H1 (cell line): ENCODE measurements around the gene ARHGEF12. TPM values are rescaled to one million over a fixed set of nuclear protein-coding genes. Genes with fewer than 3 reads are reported as not detected.

Experiments
- CTCF ChIA-PET: fragments of 300-600 bp; sonication (Branson Sonifier 250); formaldehyde crosslinking; loops from one replicate; lab custom pipeline; 2021; ENCODE audit not compliant: partially characterized antibody; lab: Charles Lee
- POLR2A ChIA-PET: fragments of 300-600 bp; sonication (Branson Sonifier 250); formaldehyde crosslinking; loops from one replicate; lab custom pipeline; 2021; ENCODE audit warnings: inconsistent platforms; ENCODE audit not compliant: partially characterized antibody; lab: Charles Lee
- DNase-seq, 2 experiments: peaks; one replicate each; pipeline versions ENCODE4 v3.0.0 to v3.0.0-alpha.2; 2010 to 2022; ENCODE audit warnings: low spot score in 2 of 2, low read depth in 1 of 2, mixed read lengths in 1 of 2
- FAIRE-seq: peaks from 2 replicates; lab custom pipeline; 2011; peaks lifted over from hg19 to GRCh38; lab: Jason Lieb, UNC
- H2AFZ ChIP-seq: 2 replicates; pipeline ENCODE4 v1.8.1; 2012; ENCODE audit warnings: low read length, inconsistent platforms
- H2AK5ac ChIP-seq: 2 replicates; pipeline ENCODE4 v1.6.1; 2013; ENCODE audit warnings: low read depth, low read length
- H2BK120ac ChIP-seq: replicated peaks from 2 replicates; pipeline ENCODE3; 2013; ENCODE audit warnings: low read depth, low read length, inconsistent platforms
- H2BK12ac ChIP-seq: 2 replicates; pipeline ENCODE4 v1.6.1; 2013; ENCODE audit warnings: low read depth, low read length
- H2BK15ac ChIP-seq: 2 replicates; pipeline ENCODE4 v1.6.1; 2013; ENCODE audit warnings: low read length
- H2BK20ac ChIP-seq: 2 replicates; pipeline ENCODE4 v1.6.1; 2013; ENCODE audit warnings: low read length
- H2BK5ac ChIP-seq: 2 replicates; pipeline ENCODE4 v1.6.1; 2013; ENCODE audit warnings: low read depth, low read length
- H3K14ac ChIP-seq: 2 replicates; pipeline ENCODE4 v1.6.1; 2013; ENCODE audit warnings: inconsistent platforms; ENCODE audit not compliant: insufficient read length
- H3K18ac ChIP-seq: 2 replicates; pipeline ENCODE4 v1.6.1; 2013; ENCODE audit warnings: low read length; ENCODE audit errors: extremely low read depth
- H3K23ac ChIP-seq: 2 replicates; pipeline ENCODE4 v1.6.1; 2013; ENCODE audit warnings: inconsistent platforms; ENCODE audit not compliant: insufficient read length
- H3K23me2 ChIP-seq: 2 replicates; pipeline ENCODE4 v1.6.1; 2013; ENCODE audit warnings: low read depth, low read length
- H3K27ac ChIP-seq: 2 replicates; pipeline ENCODE4 v1.6.1; 2011; ENCODE audit warnings: low read depth, low read length, inconsistent platforms
- H3K27me3 ChIP-seq, 4 experiments: replicated peaks in 1 of 4; 1 replicate in 1 of 4; 2 replicates in 3 of 4; pipeline versions ENCODE4 v1.6.1 to v1.8.1; 2011 to 2013; ENCODE audit warnings: low read length in 3 of 4, mild to moderate bottlenecking in 3 of 4, inconsistent platforms in 2 of 4, mixed read lengths in 2 of 4, moderate library complexity in 1 of 4; ENCODE audit not compliant: control insufficient read depth in 3 of 4, insufficient read depth in 3 of 4; ENCODE audit errors: extremely low read depth in 1 of 4
- H3K36me3 ChIP-seq, 4 experiments: 2 replicates each; pipeline versions ENCODE4 v1.6.1 to v1.8.1; 2011 to 2013; ENCODE audit warnings: mild to moderate bottlenecking in 4 of 4, low read length in 3 of 4, moderate library complexity in 2 of 4, control low read depth in 1 of 4, inconsistent platforms in 1 of 4; ENCODE audit not compliant: insufficient read depth in 4 of 4, control insufficient read depth in 2 of 4
- H3K4ac ChIP-seq: replicated peaks from 2 replicates; pipeline ENCODE3; 2013; ENCODE audit warnings: low read length, low read depth, mixed read lengths, inconsistent platforms; ENCODE audit not compliant: insufficient read length
- H3K4me1 ChIP-seq, 4 experiments: replicated peaks in 1 of 4; 1 replicate in 1 of 4; 2 replicates in 3 of 4; pipeline versions ENCODE4 v1.6.1 to v1.8.1; 2011 to 2013; ENCODE audit warnings: low read length in 3 of 4, inconsistent platforms in 2 of 4, mixed read lengths in 1 of 4; ENCODE audit not compliant: insufficient read depth in 4 of 4, control insufficient read depth in 3 of 4
- H3K4me2 ChIP-seq, 2 experiments: 2 replicates each; pipeline versions ENCODE4 v1.6.1 to v1.8.1; 2011 to 2013; ENCODE audit warnings: low read depth in 2 of 2, low read length in 2 of 2, control low read depth in 1 of 2, inconsistent platforms in 1 of 2, mild to moderate bottlenecking in 1 of 2; ENCODE audit not compliant: insufficient read depth in 1 of 2
- H3K4me3 ChIP-seq, 4 experiments: fragments of 200-600, 300-600 bp in 1 of 4; sonication (generic), shearing (Covaris generic), sonication (Bioruptor Twin) in 1 of 4; 2 replicates each; pipeline versions ENCODE4 v1.5.1 to v1.8.1; 2011 to 2016; ENCODE audit warnings: low read length in 4 of 4, low read depth in 3 of 4, control low read depth in 2 of 4, inconsistent platforms in 2 of 4, mild to moderate bottlenecking in 2 of 4, mixed read lengths in 1 of 4, moderate library complexity in 1 of 4; ENCODE audit not compliant: insufficient read depth in 2 of 4; ENCODE audit errors: extremely low read depth in 1 of 4
- H3K56ac ChIP-seq: replicated peaks from 2 replicates; pipeline ENCODE3; 2013; ENCODE audit warnings: low read depth, mild to moderate bottlenecking, mixed read lengths, low read length, inconsistent platforms; ENCODE audit not compliant: insufficient read length
- H3K79me1 ChIP-seq: 2 replicates; pipeline ENCODE4 v1.6.1; 2013; ENCODE audit warnings: low read depth, low read length, control low read depth
- H3K79me2 ChIP-seq, 2 experiments: 2 replicates each; pipeline versions ENCODE4 v1.6.1 to v1.8.1; 2012 to 2013; ENCODE audit warnings: low read length in 2 of 2, mild to moderate bottlenecking in 2 of 2, inconsistent platforms in 1 of 2; ENCODE audit not compliant: insufficient read depth in 2 of 2, control insufficient read depth in 1 of 2
- H3K9ac ChIP-seq, 4 experiments: replicated peaks in 1 of 4; 1 replicate in 1 of 4; 2 replicates in 3 of 4; pipeline versions ENCODE4 v1.6.1 to v1.8.1; 2011 to 2013; ENCODE audit warnings: low read depth in 3 of 4, low read length in 3 of 4, control low read depth in 2 of 4, mild to moderate bottlenecking in 2 of 4, moderate library complexity in 2 of 4, inconsistent platforms in 1 of 4; ENCODE audit errors: extremely low read depth in 1 of 4
- H3K9me3 ChIP-seq, 2 experiments: 2 replicates each; pipeline versions ENCODE4 v1.6.1 to v1.8.1; 2012 to 2013; ENCODE audit warnings: mild to moderate bottlenecking in 2 of 2, moderate library complexity in 2 of 2, control low read depth in 1 of 2, inconsistent platforms in 1 of 2, low read depth in 1 of 2, low read length in 1 of 2, mixed read lengths in 1 of 2; ENCODE audit not compliant: insufficient read depth in 2 of 2
- H4K20me1 ChIP-seq, 2 experiments: replicated peaks in 1 of 2; 2 replicates each; pipeline versions ENCODE3 to v1.8.1; 2011 to 2013; ENCODE audit warnings: inconsistent platforms in 2 of 2, low read length in 2 of 2, mild to moderate bottlenecking in 1 of 2; ENCODE audit not compliant: insufficient read depth in 2 of 2, control insufficient read depth in 1 of 2
- H4K5ac ChIP-seq: 2 replicates; pipeline ENCODE4 v1.6.1; 2013; ENCODE audit warnings: low read length, low read depth, mixed read lengths, inconsistent platforms; ENCODE audit not compliant: insufficient read length
- H4K8ac ChIP-seq: 2 replicates; pipeline ENCODE4 v1.8.0; 2013; ENCODE audit warnings: mild to moderate bottlenecking, moderate library complexity, low read length, inconsistent platforms; ENCODE audit not compliant: insufficient read depth; ENCODE audit errors: extremely low read depth
- H4K91ac ChIP-seq: replicated peaks from 2 replicates; pipeline ENCODE3; 2013; ENCODE audit warnings: low read length, mixed read lengths, inconsistent platforms; ENCODE audit not compliant: insufficient read length
- BACH1 ChIP-seq: IDR thresholded peaks from 2 replicates; pipeline ENCODE4 v1.6.1; 2012; ENCODE audit warnings: low read length, improper control_type of control experiment
- BRCA1 ChIP-seq: IDR thresholded peaks from 2 replicates; pipeline ENCODE4 v1.6.1; 2012; ENCODE audit warnings: low read depth, low read length, improper control_type of control experiment
- CHD1 ChIP-seq: IDR thresholded peaks from 2 replicates; pipeline ENCODE4 v1.6.1; 2012; ENCODE audit warnings: low read depth, low read length, improper control_type of control experiment
- CHD2 ChIP-seq: IDR thresholded peaks from 2 replicates; pipeline ENCODE4 v1.6.1; 2012; ENCODE audit warnings: low read length, improper control_type of control experiment
- CREB1 ChIP-seq: IDR thresholded peaks from 2 replicates; pipeline ENCODE4 v1.6.1; 2012; ENCODE audit warnings: inconsistent platforms
- EP300 ChIP-seq, 2 experiments: IDR thresholded peaks; 1 replicate in 1 of 2; 2 replicates in 1 of 2; pipeline ENCODE4 v1.6.1; 2011 to 2012; ENCODE audit warnings: low read depth in 2 of 2, low read length in 2 of 2, mild to moderate bottlenecking in 2 of 2, borderline replicate concordance in 1 of 2, inconsistent platforms in 1 of 2, moderate library complexity in 1 of 2
- EZH2 ChIP-seq: fragments of 200-600 bp; sonication (generic); IDR thresholded peaks from 2 replicates; pipeline ENCODE4 v1.7.1; 2012; ENCODE audit warnings: low read depth, mild to moderate bottlenecking, moderate library complexity, low read length, inconsistent platforms; ENCODE audit not compliant: severe bottlenecking
- NRF1 ChIP-seq: IDR thresholded peaks from 2 replicates; pipeline ENCODE4 v1.6.1; 2011; ENCODE audit warnings: mild to moderate bottlenecking, low read depth, low read length, improper control_type of control experiment
- POLR2AphosphoS5 ChIP-seq: IDR thresholded peaks from 2 replicates; pipeline ENCODE4 v1.6.1; 2011; ENCODE audit warnings: low read depth, low read length
- RXRA ChIP-seq: IDR thresholded peaks from 2 replicates; pipeline ENCODE4 v1.6.1; 2011; ENCODE audit warnings: low read depth, mild to moderate bottlenecking, low read length, moderate library complexity; ENCODE audit not compliant: insufficient read depth
- SIN3A ChIP-seq, 2 experiments: IDR thresholded peaks in 1 of 2; conservative IDR thresholded peaks in 1 of 2; 2 replicates each; pipeline ENCODE4 v1.6.1; 2011 to 2012; ENCODE audit warnings: low read length in 2 of 2, improper control_type of control experiment in 1 of 2, low read depth in 1 of 2, mild to moderate bottlenecking in 1 of 2
- SIRT6 ChIP-seq: IDR thresholded peaks from one replicate; pipeline ENCODE4 v1.7.1; 2012; ENCODE audit warnings: low read length, inconsistent platforms
- SP4 ChIP-seq: IDR thresholded peaks from 2 replicates; pipeline ENCODE4 v1.6.1; 2012; ENCODE audit warnings: low read length, inconsistent platforms
- SUZ12 ChIP-seq: fragments of 200-600 bp; sonication (generic); IDR thresholded peaks from 2 replicates; pipeline ENCODE4 v1.6.1; 2012; ENCODE audit warnings: mild to moderate bottlenecking, inconsistent platforms, low read length, moderate library complexity, mixed read lengths
- TAF1 ChIP-seq: IDR thresholded peaks from 2 replicates; pipeline ENCODE4 v1.6.1; 2011; ENCODE audit warnings: mild to moderate bottlenecking, low read depth, low read length
- WGBS, 2 experiments: shearing (Covaris generic) in 1 of 2; methylation state at CpG; one replicate each; pipeline versions ENCODE4 v1.1.6 to v1.1.7; 2013 to 2015; ENCODE audit warnings: low lambda C conversion rate in 2 of 2, mixed read lengths in 2 of 2, inconsistent platforms in 1 of 2, low coverage in 1 of 2, missing lambda C conversion rate in 1 of 2; ENCODE audit not compliant: insufficient replicate concordance in 2 of 2, insufficient coverage in 1 of 2, insufficient read length in 1 of 2; ENCODE audit errors: extremely low coverage in 1 of 2, missing lambda C conversion rate in 1 of 2; 5-methylcytosine and 5-hydroxymethylcytosine counted together
- polyA plus RNA-seq, 7 experiments: library from polyadenylated mRNA; depleted of rRNA in 3 of 7; stranded (reverse) in 5 of 7; unstranded in 2 of 7; fragments of >200 nt in 5 of 7; fragments of 200-250 nt in 2 of 7; gene quantifications; 1 replicate in 5 of 7; 2 replicates in 1 of 7; 4 replicates in 1 of 7; pipeline versions ENCODE4 v1.2.1 to v1.2.3, GENCODE V29; 2011 to 2013; ENCODE audit warnings: missing spikeins in 2 of 7, mixed read lengths in 2 of 7
- total RNA-seq: library from RNA; stranded (reverse); fragmentation: NEBNext Ultra II Directional; extraction: Animal tissue kit (Norgen Biotek cat#: 25700); gene quantifications from 2 replicates; pipeline ENCODE4 v1.2.1, GENCODE V29; 2021

ARHGEF12 gene
- total and polyA plus RNA-seq, 2 of the 8 experiments (the other 6 are each of a cell fraction or from before 2014, with no cell fraction given), result 5.1 to 33.7 TPM

DNA sequence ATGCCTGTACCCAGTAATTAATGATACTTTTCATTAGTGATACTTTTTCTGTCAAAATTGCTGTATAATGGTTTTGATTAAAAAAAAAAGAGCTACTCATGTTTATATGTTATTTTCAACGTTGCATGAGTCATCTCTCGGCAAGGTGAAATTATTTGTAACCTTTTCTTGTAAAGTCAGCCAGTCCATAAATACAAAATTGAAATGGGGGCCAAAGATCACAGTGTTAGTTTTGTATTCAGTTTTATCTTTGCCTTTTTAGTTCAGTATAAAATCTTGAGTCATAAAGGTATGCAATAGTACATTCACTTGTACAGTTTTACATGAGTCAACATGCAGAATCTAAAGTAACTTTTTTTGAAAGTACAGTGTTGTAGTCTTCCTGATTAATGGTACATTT is 4.3 kb downstream of the ARHGEF12 start:
- FAIRE-seq (no peak), DNase-seq (no peak)
- H3K23ac ChIP-seq, result no peak overlapping the region
- H3K79me1 ChIP-seq, result no peaks in the 10 kb centered on the region
- H2BK5ac ChIP-seq, result no peak overlapping the region
- no peak overlapping the region for H3K4ac ChIP-seq
- POLR2A ChIA-PET, result interaction anchor here (1.1 kb wide), 1 partner anchor 9 kb away, joined by 3 read pairs; no protein-coding TSS in a partner anchor
- no peak overlapping the region for H2AFZ ChIP-seq
- no peak overlapping the region for H2BK20ac ChIP-seq
- H3K23me2 ChIP-seq, result peaks cover 6% of the 10 kb centered on the region
- no peak overlapping the region for H3K4me3 ChIP-seq
- H3K9ac ChIP-seq, result no peak overlapping the region
- H2BK120ac ChIP-seq, result no peak overlapping the region
- H3K79me2 ChIP-seq, result peaks cover 8 to 83% of the 10 kb centered on the region in 2 experiments; a peak in 3 of 4 replicates
- no peak overlapping the region for H3K18ac ChIP-seq
- peaks cover 0 to 7% (median 4%) of the 10 kb centered on the region in 4 experiments; a peak in 6 of 7 replicates for H3K4me1 ChIP-seq
- no peak overlapping the region for H4K91ac ChIP-seq
- H4K20me1 ChIP-seq, result peaks cover 3 to 10% of the 10 kb centered on the region in 2 experiments
- H3K27me3 ChIP-seq, result no peaks in the 10 kb centered on the region
- CTCF ChIA-PET, result interaction anchor here (0.6 to 1.2 kb wide), 2 partner anchors 91 to 157 kb away, joined by 3 to 4 read pairs; no protein-coding TSS in a partner anchor
- no peak overlapping the region for H2BK15ac ChIP-seq
- no peak overlapping the region for H3K14ac ChIP-seq
- H3K27ac ChIP-seq, result no peak overlapping the region
- no peaks in the 10 kb centered on the region for H3K9me3 ChIP-seq
- no peak overlapping the region for H3K4me2 ChIP-seq
- no peak overlapping the region for H3K56ac ChIP-seq
- H2BK12ac ChIP-seq, result no peak overlapping the region
- no peaks in the 10 kb centered on the region for H3K36me3 ChIP-seq
- 94% methylated on average over 2 of the region's 2 CpGs; no CpG with 5 or more reads in 1 of the 2 experiments for WGBS, 2 experiments
- H4K5ac ChIP-seq, result no peak overlapping the region
- H4K8ac ChIP-seq, result no peak overlapping the region
- H2AK5ac ChIP-seq, result no peak overlapping the region
- TF ChIP-seq CHD2, result no peak
- no peak for TF ChIP-seq CHD1
- TF ChIP-seq CREB1, result no peak
- TF ChIP-seq SUZ12, result no peak
- no peak for TF ChIP-seq BRCA1
- no peak for TF ChIP-seq SIRT6
- no peak for TF ChIP-seq TAF1
- TF ChIP-seq RXRA, result no peak
- no peak for TF ChIP-seq EZH2
- TF ChIP-seq POLR2AphosphoS5, result no peak
- no peak for TF ChIP-seq BACH1
- no peak for TF ChIP-seq SP4
- no peak for TF ChIP-seq SIN3A (conservative IDR thresholded peaks at IDR 0.05 in 1 of 2, IDR thresholded peaks at IDR 0.05 in 1 of 2; ENCODE audit: low read depth in 1 of 2, low read length in 2 of 2)
- TF ChIP-seq NRF1, result no peak
- TF ChIP-seq EP300 (IDR thresholded peaks at IDR 0.05; ENCODE audit: borderline replicate concordance in 1 of 2, low read depth in 2 of 2, low read length in 2 of 2), result no peak
